Endometrial microvascular endothelial cells (primary cell): ENCODE results near the gene CSH2. TPM values are rescaled to one million over a fixed set of nuclear protein-coding genes. Genes with fewer than 3 reads are reported as not detected.

Experiments used
- in situ Hi-C: cut with HindIII; loops from 2 replicates; pipeline ENCODE4 v1.10.0; 2017; ENCODE audit warnings: low sequenced_read_pairs, low pct_unique_long_range_greater_than_20kb; ENCODE audit errors: inconsistent ontology term
- total RNA-seq: library from RNA; depleted of rRNA; stranded (reverse); fragments of >200 nt; gene quantifications from one replicate; pipeline ENCODE4 v1.2.3, GENCODE V29; 2015; ENCODE audit errors: inconsistent ontology term

The CSH2 gene
- total RNA-seq, 1 donor from 2014 or later: not detected

DNA sequence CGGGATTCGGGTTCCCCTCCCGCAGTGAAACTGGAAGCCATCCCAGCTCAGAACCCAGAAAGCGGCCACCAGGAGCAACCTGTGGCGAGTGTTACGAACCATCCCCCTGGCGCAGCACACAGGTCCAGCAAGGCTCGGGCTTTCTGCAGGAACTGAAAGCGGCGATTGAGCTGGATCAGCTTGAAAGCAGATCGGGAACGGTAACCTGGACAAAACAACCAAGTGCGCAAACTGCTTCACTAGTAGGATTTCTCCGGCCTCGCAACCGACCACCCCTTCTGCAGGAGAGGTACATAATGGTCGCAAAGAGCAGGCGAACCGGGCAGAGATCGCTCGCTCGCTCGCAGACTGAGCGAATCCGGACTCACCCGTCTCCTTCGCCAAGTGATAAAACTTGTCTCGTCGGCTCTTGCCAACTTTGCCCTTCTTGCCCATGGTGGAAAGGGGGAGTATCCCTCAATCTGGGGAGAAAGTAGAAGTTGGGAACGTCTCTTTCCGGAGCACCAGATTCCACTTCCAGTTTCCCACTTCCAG lies 46.9 kb downstream of the CSH2 start:
- in situ Hi-C loops: no loop called here

DNA sequence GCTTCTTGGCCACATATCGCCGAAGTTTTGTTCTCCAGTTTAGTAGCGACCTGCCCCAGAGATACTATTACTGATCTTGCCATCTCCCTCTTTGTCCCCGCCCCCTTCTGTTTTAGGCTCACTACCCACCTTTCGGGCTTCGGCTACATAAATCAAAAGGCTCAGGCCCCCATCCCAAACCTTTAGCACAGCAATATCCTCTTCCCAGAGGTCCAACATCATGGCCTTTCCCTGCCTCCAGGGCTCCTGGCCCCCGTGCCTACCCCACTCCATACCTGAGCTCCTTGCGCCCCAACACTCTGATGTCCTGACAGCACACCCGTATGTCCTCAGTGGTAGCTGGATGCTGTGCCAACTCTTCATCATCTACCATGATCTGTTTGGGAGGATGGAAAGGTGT lies 49.1 kb downstream of the CSH2 start:
- in situ Hi-C loops: no loop called here

DNA sequence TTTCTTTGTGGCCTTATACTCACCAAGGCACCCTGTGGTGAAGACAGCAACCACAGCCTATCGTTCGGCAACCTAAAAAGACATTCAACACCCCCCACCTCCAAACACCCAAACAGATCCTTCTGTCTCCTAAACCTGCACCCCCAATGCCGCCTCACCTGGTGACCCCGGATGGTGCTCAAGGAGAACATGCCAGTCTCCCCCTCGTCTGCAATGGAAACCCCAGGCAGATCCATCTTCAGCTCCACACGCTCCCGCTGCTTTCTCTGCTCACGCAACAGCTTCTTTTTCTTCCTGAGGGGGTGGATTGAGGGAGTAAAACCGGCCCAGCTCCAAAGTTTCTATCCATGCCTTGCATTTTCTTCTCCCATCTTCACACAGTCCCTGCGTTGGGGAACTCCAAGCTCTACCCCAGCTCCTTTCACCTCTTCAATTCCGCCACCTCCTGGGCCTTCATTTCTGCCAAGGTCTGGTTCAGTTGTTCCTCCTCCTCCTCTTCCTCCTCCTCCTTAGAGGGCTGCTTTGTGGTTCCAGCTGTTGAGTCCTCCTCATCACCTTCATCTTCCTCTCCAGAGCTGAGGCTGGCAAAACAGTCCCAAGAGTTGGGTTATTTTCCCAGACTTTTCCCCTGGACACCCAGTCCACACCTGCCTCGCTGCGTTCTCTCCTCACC lies 49.7 kb downstream of the CSH2 start:
- in situ Hi-C loops: no loop called here

DNA sequence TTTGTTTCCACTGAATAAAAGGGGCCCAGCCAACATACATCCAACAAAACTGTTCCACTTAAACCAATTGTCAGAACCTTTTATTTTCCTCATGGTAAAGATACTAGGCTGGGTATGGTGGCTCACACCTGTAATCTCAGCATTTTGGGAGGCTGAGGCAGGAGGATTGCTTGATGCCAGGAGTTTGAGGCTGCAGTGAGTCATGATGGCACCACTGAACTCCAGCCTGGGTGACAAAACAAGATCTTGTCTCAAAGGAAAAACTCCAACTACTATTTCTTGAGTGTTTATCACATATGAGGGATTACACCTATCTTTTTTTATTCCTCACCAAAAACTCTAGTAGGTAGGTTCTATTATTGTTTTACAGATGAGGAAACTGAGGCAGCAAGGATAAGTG lies 50.9 kb downstream of the CSH2 start:
- in situ Hi-C loops: no loop called here

Other genes starting within 250 kb of the CSH2 start
- 14.8 TPM for gene LIMD2, start 173.6 kb downstream of the CSH2 start, total RNA-seq
- gene STRADA, start 131.9 kb downstream of the CSH2 start, total RNA-seq: 39.5 TPM
- gene CCDC47, start 100.1 kb downstream of the CSH2 start, total RNA-seq: 48.7 TPM
- gene DDX42, start 99.5 kb downstream of the CSH2 start, total RNA-seq: 42.6 TPM
- gene PSMC5, start 46.2 kb downstream of the CSH2 start, total RNA-seq: 89.9 TPM
- gene FTSJ3, start 46.0 kb downstream of the CSH2 start, total RNA-seq: 55.8 TPM
- gene SMARCD2, start 31.0 kb downstream of the CSH2 start, total RNA-seq: 81.4 TPM
- gene GH2, start 8.3 kb upstream of the CSH2 start, total RNA-seq: not detected
- gene CSH1, start 22.9 kb upstream of the CSH2 start, total RNA-seq: not detected
- not detected for gene CSHL1, start 37.6 kb upstream of the CSH2 start, total RNA-seq
- gene GH1, start 45.2 kb upstream of the CSH2 start, total RNA-seq: not detected
- 0.93 TPM for gene CD79B, start 58.7 kb upstream of the CSH2 start, total RNA-seq
- gene SCN4A, start 99.2 kb upstream of the CSH2 start, total RNA-seq: not detected
- gene PRR29, start 124.7 kb upstream of the CSH2 start, total RNA-seq: not detected
- 1,904 TPM for gene ICAM2, start 147.0 kb upstream of the CSH2 start, total RNA-seq